ENCODE results near the gene JAG1. TPM values are rescaled to one million over a fixed set of nuclear protein-coding genes. Genes with fewer than 3 reads are reported as not detected.

The JAG1 gene
- total RNA-seq, 2 donors from 2014 or later, result 0.11 to 0.62 TPM

GRCh38 chr20:10662661-10663458 lies 10.9 kb downstream of the JAG1 start:
- H3K36me3 Mint-ChIP-seq, result no peaks in the 10 kb centered on the region
- ATAC-seq (no peak), DNase-seq (ENCODE audit: low spot score in 2 of 2) (no peak)
- H3K9me3 Mint-ChIP-seq, result no peaks in the 10 kb centered on the region
- H3K27ac Mint-ChIP-seq, result no peak overlapping the region

- no peak for ATAC-seq
- Mint-ChIP-seq H3K9me3 (no peaks in the 10 kb centered on the region), H3K27ac (no peak overlapping the region)
These were observed 11.6 kb downstream of the JAG1 start for GRCh38 chr20:10662151-10662550.

GRCh38 chr20:10661261-10661660 lies 12.5 kb downstream of the JAG1 start:
- H3K36me3 Mint-ChIP-seq, result no peaks in the 10 kb centered on the region
- H3K27ac Mint-ChIP-seq, result no peak overlapping the region
- no peaks in the 10 kb centered on the region for H3K9me3 Mint-ChIP-seq
- ATAC-seq (no peak), DNase-seq (ENCODE audit: low spot score in 2 of 2) (no peak)

More at GRCh38 chr20:10662151-10662550, 11.6 kb downstream of the JAG1 start:
- H3K36me3 Mint-ChIP-seq, result no peaks in the 10 kb centered on the region
- DNase-seq (ENCODE audit: low spot score in 2 of 2), result no peak

- H3K9me3 Mint-ChIP-seq, result no peaks in the 10 kb centered on the region
- no peaks in the 10 kb centered on the region for H3K36me3 Mint-ChIP-seq
- ATAC-seq (no peak), DNase-seq (ENCODE audit: low spot score in 2 of 2) (no peak)
- no peak overlapping the region for H3K27ac Mint-ChIP-seq
These were observed 13.1 kb downstream of the JAG1 start for GRCh38 chr20:10660661-10661060.

- Mint-ChIP-seq H3K27ac (no peak overlapping the region), H3K9me3 (no peaks in the 10 kb centered on the region), H3K36me3 (no peaks in the 10 kb centered on the region)
- ATAC-seq, result no peak
- no peak for DNase-seq (ENCODE audit: low spot score in 2 of 2)
These were observed 13.9 kb downstream of the JAG1 start for GRCh38 chr20:10659651-10660601.

- no peak overlapping the region for H3K27ac Mint-ChIP-seq
- ATAC-seq, result no peak
- no peak for DNase-seq (ENCODE audit: low spot score in 2 of 2)
- no peaks in the 10 kb centered on the region for H3K9me3 Mint-ChIP-seq
- no peaks in the 10 kb centered on the region for H3K36me3 Mint-ChIP-seq
These were observed 14.7 kb downstream of the JAG1 start for GRCh38 chr20:10658876-10659632.

DNA sequence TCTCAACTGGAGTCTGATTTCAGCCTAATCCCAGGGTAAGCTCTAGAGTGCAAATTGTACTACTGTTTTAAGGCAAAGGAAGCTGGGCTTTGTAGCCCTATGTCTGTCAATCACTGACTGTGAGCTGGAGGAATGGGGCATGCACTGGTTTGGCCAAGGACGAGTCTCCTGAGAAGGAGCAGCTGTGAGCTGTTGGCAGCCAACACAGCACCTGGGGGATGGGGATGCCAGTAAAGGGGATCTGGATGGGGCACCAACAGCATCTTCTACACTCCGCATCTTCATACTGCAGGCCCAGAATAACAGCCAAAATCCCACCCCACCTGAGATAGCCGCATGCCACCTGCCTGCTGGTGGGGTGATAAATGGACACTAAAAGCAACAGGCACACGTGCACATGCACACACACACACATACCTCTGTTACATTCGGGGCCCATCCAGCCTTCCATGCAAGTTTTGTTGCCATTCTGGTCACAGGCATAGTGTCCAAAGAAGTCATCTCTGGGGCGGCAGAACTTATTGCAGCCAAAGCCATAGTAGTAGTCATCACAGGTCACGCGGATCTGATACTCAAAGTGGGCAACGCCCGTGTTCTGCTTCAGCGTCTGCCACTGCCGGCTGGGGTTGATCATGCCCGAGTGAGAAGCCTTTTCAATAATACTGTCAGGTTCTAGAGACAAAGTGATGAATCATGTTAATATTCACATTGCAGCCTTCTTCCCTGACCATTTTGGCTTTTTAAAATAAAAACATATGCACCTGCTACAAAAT lies 15.6 kb downstream of the JAG1 start:
- ATAC-seq (no peak), DNase-seq (ENCODE audit: low spot score in 2 of 2) (no peak)
- Mint-ChIP-seq H3K9me3 (no peaks in the 10 kb centered on the region), H3K27ac (no peak overlapping the region), H3K36me3 (no peaks in the 10 kb centered on the region)

- Mint-ChIP-seq H3K27ac (no peak overlapping the region), H3K9me3 (no peaks in the 10 kb centered on the region), H3K36me3 (no peaks in the 10 kb centered on the region)
- ATAC-seq (no peak), DNase-seq (ENCODE audit: low spot score in 2 of 2) (no peak)
These were observed 16.3 kb downstream of the JAG1 start for GRCh38 chr20:10657453-10657852.

DNA sequence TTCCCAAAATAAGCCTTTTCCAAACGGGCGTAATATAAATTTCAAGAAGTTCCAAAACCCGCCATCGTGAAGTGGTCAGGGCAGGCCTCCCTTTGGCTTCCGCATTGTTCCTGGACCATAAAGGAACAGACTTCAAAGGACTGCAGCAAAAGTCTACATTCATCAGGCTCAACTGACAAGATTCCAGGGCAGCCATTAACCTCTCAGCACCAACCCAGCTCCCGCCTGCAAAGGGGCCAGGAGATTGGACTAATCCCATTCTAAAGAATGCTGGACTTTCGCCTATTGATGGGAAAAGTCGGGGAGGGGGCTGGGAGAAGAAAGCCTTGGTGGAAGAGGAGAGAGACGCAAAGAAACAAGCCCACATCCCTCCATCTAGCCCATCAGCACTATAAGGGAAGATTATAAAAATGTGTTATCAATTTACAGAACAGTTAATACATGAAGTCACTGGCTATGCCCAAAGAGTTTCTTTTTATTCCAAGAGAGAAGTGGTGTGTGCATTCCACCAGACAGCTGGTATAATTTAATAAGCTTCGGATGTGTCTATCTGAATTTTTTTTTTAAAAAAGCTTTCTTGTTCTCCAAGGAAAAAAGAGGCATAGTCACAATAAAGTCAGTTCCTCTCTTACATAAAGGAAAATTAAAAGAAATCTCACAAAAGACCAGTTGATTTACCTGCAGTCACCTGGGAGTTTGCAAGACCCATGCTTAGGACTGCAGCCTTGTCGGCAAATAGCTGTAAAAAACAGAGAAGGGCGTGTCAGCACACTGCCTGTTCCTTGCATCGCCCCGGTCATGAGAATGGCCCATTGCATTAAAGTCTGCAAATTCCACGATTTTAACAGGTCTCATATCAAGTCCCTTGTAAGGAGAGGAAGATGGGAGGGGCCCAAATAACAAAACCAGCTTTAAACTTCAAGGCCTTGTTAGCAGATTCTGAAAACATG lies 17.8 kb downstream of the JAG1 start:
- no peak for ATAC-seq
- no peak overlapping the region for H3K27ac Mint-ChIP-seq
- H3K9me3 Mint-ChIP-seq, result no peaks in the 10 kb centered on the region
- DNase-seq (ENCODE audit: low spot score in 2 of 2), result no peak
- no peaks in the 10 kb centered on the region for H3K36me3 Mint-ChIP-seq

GRCh38 chr20:10654630-10655029 lies 19.2 kb downstream of the JAG1 start:
- DNase-seq (ENCODE audit: low spot score in 2 of 2) (no peak), ATAC-seq (no peak)
- no peaks in the 10 kb centered on the region for H3K9me3 Mint-ChIP-seq

GRCh38 chr20:10654250-10654610 lies 19.6 kb downstream of the JAG1 start:
- DNase-seq (ENCODE audit: low spot score in 2 of 2), result no peak
- no peak for ATAC-seq
- no peak overlapping the region for H3K27ac Mint-ChIP-seq

More at GRCh38 chr20:10654630-10655029, 19.2 kb downstream of the JAG1 start:
- no peak overlapping the region for H3K27ac Mint-ChIP-seq
- H3K36me3 Mint-ChIP-seq, result no peaks in the 10 kb centered on the region

GRCh38 chr20:10653599-10654249 lies 20.1 kb downstream of the JAG1 start:
- Mint-ChIP-seq H3K27ac (no peak overlapping the region), H3K9me3 (no peaks in the 10 kb centered on the region), H3K36me3 (no peaks in the 10 kb centered on the region)
- DNase-seq (ENCODE audit: low spot score in 2 of 2) (no peak), ATAC-seq (peak in 1 of 2 donors; percentile 38)

More at GRCh38 chr20:10654250-10654610, 19.6 kb downstream of the JAG1 start:
- Mint-ChIP-seq H3K9me3 (no peaks in the 10 kb centered on the region), H3K36me3 (no peaks in the 10 kb centered on the region)

DNA sequence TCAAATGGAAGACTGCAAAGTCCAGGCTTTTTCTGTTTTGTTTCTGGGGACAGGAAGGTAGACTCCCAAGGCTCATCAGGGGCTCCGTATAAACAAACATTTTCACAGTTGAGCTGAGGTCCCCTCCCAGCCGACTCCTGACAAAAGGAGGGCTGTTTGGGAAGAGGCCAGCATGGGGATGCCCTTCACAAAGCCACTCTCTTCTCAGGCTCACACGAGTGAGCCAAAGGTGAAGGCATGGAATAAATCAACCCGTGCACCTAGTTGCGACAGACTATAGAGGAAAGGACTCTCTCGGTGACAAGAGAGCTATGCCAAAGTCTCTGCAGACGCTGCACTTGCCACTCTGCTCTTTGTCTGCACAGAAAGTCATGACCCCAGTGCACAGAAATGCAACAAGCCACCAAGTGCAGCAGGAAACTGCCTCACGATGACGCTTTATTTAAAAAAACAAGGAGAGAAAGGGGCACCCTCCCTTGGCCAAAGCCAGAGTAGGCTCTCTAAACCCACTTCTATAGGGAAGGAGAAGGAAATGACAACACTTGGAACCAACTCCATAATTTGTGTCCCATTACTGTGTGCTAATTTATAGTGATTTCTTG lies 21.0 kb downstream of the JAG1 start:
- DNase-seq (ENCODE audit: low spot score in 2 of 2) (no peak), ATAC-seq (no peak)
- H3K27ac Mint-ChIP-seq, result no peak overlapping the region
- no peaks in the 10 kb centered on the region for H3K9me3 Mint-ChIP-seq
- H3K36me3 Mint-ChIP-seq, result no peaks in the 10 kb centered on the region

GRCh38 chr20:10652185-10652584 lies 21.6 kb downstream of the JAG1 start:
- Mint-ChIP-seq H3K27ac (no peak overlapping the region), H3K9me3 (no peaks in the 10 kb centered on the region), H3K36me3 (no peaks in the 10 kb centered on the region)
- ATAC-seq (no peak), DNase-seq (ENCODE audit: low spot score in 2 of 2) (no peak)

All from activated naive CD4-positive, alpha-beta T cell treated with anti-CD3 and anti-CD28 coated beads, Interleukin-2, amount 50 U/mL, for 72 hours (primary cell).